GM12878 (cell line): ENCODE data around the gene ELAVL1. TPM values are rescaled to one million over a fixed set of nuclear protein-coding genes. Genes with fewer than 3 reads are reported as not detected.

Experiments used
- ATAC-seq: fragments of 200-7000 bp; cut with Tn5 transposase; 3 replicates; pipeline ENCODE4 v1.9.1; 2020; ENCODE audit warnings: mild to moderate bottlenecking, moderate library complexity
- BruUV-seq: library from RNA; stranded (reverse); fragments of 400-500 nt; replicated peaks from 2 replicates; lab custom pipeline; 2021; lab: Mats Ljungman, UMichigan
- CTCF ChIA-PET: fragments of 300-600 bp; sonication (Branson Sonifier 250); formaldehyde crosslinking; extraction: SDS; loops from one replicate; lab custom pipeline; 2021; ENCODE audit warnings: inconsistent platforms; lab: Yijun Ruan, JAX
- POLR2A ChIA-PET: fragments of 350-600 bp; formaldehyde crosslinking; extraction: SDS; loops from one replicate; lab custom pipeline; 2021; ENCODE audit warnings: inconsistent platforms; lab: Charles Lee
- RAD21 ChIA-PET: fragments of 300-600 bp; sonication (Branson Sonifier 250); formaldehyde crosslinking; loops from one replicate; lab custom pipeline; 2023; ENCODE audit warnings: antibody characterized with exemption; ENCODE audit not compliant: unreplicated experiment; lab: Charles Lee
- SMC1A ChIA-PET: fragments of 300-600 bp; sonication (Branson Sonifier 250); formaldehyde crosslinking; loops from one replicate; lab custom pipeline; 2023; ENCODE audit not compliant: unreplicated experiment, uncharacterized antibody; lab: Charles Lee
- DNase-seq: peaks from one replicate; pipeline ENCODE4 v3.0.0-alpha.2; 2011; ENCODE audit warnings: low read depth, low spot score
- FAIRE-seq: peaks from 3 replicates; lab custom pipeline; 2011; peaks lifted over from hg19 to GRCh38; lab: Jason Lieb, UNC
- H2AFZ ChIP-seq: 2 replicates; pipeline ENCODE4 v1.6.0; 2011; ENCODE audit warnings: low read depth, low read length, control low read depth; ENCODE audit not compliant: control insufficient read depth
- H3K27ac ChIP-seq: 2 replicates; pipeline ENCODE4 v1.5.1; 2011; ENCODE audit warnings: control low read depth; ENCODE audit not compliant: control insufficient read depth, insufficient read depth
- H3K27me3 ChIP-seq, 2 experiments: replicated peaks in 1 of 2; 2 replicates each; pipeline versions ENCODE4 v1.6.0 to v1.6.1; 2011; ENCODE audit warnings: low read length in 1 of 2; ENCODE audit not compliant: control insufficient read depth in 2 of 2, insufficient read depth in 2 of 2
- H3K36me3 ChIP-seq, 2 experiments: 2 replicates each; pipeline ENCODE4 v1.5.1; 2011; ENCODE audit warnings: low read length in 1 of 2; ENCODE audit not compliant: control insufficient read depth in 2 of 2, insufficient read depth in 2 of 2
- H3K4me1 ChIP-seq: 2 replicates; pipeline ENCODE4 v1.6.1; 2011; ENCODE audit warnings: mild to moderate bottlenecking, low read length, moderate library complexity, mixed read lengths; ENCODE audit not compliant: control insufficient read depth, insufficient read depth
- H3K4me2 ChIP-seq: 2 replicates; pipeline ENCODE4 v1.6.0; 2011; ENCODE audit warnings: control low read depth; ENCODE audit not compliant: control insufficient read depth, insufficient read depth
- H3K4me3 ChIP-seq: fragments of 200-600 bp; sonication (generic); 2 replicates; pipeline ENCODE4 v1.5.1; 2016
- H3K79me2 ChIP-seq: 2 replicates; pipeline ENCODE4 v1.6.0; 2011; ENCODE audit warnings: low read length; ENCODE audit not compliant: control insufficient read depth, insufficient read depth
- H3K9ac ChIP-seq: 2 replicates; pipeline ENCODE4 v1.8.0; 2011; ENCODE audit warnings: low read length, control low read depth, mixed read lengths; ENCODE audit not compliant: control insufficient read depth, insufficient read depth
- H3K9me3 ChIP-seq: replicated peaks from 3 replicates; pipeline ENCODE4 v1.5.1; 2011; ENCODE audit warnings: mild to moderate bottlenecking, low read length; ENCODE audit not compliant: control insufficient read depth, insufficient read depth
- H4K20me1 ChIP-seq: 2 replicates; pipeline ENCODE4 v1.6.0; 2011; ENCODE audit not compliant: control insufficient read depth, insufficient read depth
- BACH1 ChIP-seq: fragments of 450-650 bp; IDR thresholded peaks from 2 replicates; pipeline ENCODE4 v1.6.1; 2017; ENCODE audit warnings: mild to moderate bottlenecking, borderline replicate concordance
- CREM ChIP-seq: IDR thresholded peaks from 2 replicates; pipeline ENCODE4 v1.6.1; 2014; ENCODE audit warnings: antibody characterized with exemption, low read depth
- GABPA ChIP-seq: IDR thresholded peaks from 2 replicates; pipeline ENCODE4 v1.6.1; 2014; ENCODE audit warnings: antibody characterized with exemption, low read depth, mild to moderate bottlenecking, inconsistent platforms
- IKZF2 ChIP-seq, 2 experiments: fragments of 450-650 bp; IDR thresholded peaks; 2 replicates each; pipeline ENCODE4 v1.6.1; 2017; ENCODE audit warnings: mild to moderate bottlenecking in 2 of 2, moderate library complexity in 2 of 2
- WRNIP1 ChIP-seq: IDR thresholded peaks from 2 replicates; pipeline ENCODE4 v1.6.1; 2011; ENCODE audit warnings: low read depth, low read length, improper control_type of control experiment, borderline replicate concordance
- WGBS: methylation state at CpG from one replicate; pipeline ENCODE4 v1.1.6; 2016; ENCODE audit warnings: low lambda C conversion rate; ENCODE audit not compliant: insufficient replicate concordance, insufficient coverage; ENCODE audit errors: missing lambda C conversion rate; 5-methylcytosine and 5-hydroxymethylcytosine counted together
- in situ Hi-C: fragments of 300-500 bp; cut with MboI; formaldehyde crosslinking; loops from 9 replicates; pipeline ENCODE4 v1.14.3; 2018; ENCODE audit warnings: mixed read lengths
- intact Hi-C: fragments of 100-400 bp; cut with micrococcal nuclease; formaldehyde crosslinking; loops from one replicate; pipeline ENCODE4 v1.14.2; 2022; ENCODE audit not compliant: unreplicated experiment
- polyA plus RNA-seq, 11 experiments: library from polyadenylated mRNA; depleted of rRNA in 4 of 11; unstranded in 6 of 11; stranded (reverse) in 5 of 11; fragments of >200 nt; fragmentation: Nextera tagmentation in 4 of 11; fragmentation: Illumina TruSeq in 1 of 11; extraction: Ambion mirVana in 4 of 11; extraction: Trizol in 1 of 11; gene quantifications; 1 replicate in 1 of 11; 2 replicates in 10 of 11; pipeline versions ENCODE4 v1.2.1 to v1.2.3, GENCODE V29; 2011 to 2016; ENCODE audit warnings: inconsistent platforms in 2 of 11, missing spikeins in 2 of 11, low read depth in 1 of 11
- total RNA-seq, 4 experiments: library from RNA; depleted of rRNA in 3 of 4; stranded (reverse); fragments of >200 nt in 3 of 4; fragmentation: Illumina TruSeq in 1 of 4; extraction: Trizol in 1 of 4; gene quantifications; 2 replicates each; pipeline versions ENCODE4 v1.2.1 to v1.2.3, GENCODE V29; 2013 to 2021
- TF ChIP-seq, protein P1 (sequence below): fragments of 450-650 bp; IDR thresholded peaks from 2 replicates; pipeline ENCODE4 v1.6.1; 2017; ENCODE audit warnings: mild to moderate bottlenecking, moderate library complexity

ELAVL1 gene
- total and polyA plus RNA-seq, 10 of the 15 experiments (the other 5 are each of a cell fraction or from before 2014, with no cell fraction given), result 7.4 to 155 (median 70.3) TPM

DNA sequence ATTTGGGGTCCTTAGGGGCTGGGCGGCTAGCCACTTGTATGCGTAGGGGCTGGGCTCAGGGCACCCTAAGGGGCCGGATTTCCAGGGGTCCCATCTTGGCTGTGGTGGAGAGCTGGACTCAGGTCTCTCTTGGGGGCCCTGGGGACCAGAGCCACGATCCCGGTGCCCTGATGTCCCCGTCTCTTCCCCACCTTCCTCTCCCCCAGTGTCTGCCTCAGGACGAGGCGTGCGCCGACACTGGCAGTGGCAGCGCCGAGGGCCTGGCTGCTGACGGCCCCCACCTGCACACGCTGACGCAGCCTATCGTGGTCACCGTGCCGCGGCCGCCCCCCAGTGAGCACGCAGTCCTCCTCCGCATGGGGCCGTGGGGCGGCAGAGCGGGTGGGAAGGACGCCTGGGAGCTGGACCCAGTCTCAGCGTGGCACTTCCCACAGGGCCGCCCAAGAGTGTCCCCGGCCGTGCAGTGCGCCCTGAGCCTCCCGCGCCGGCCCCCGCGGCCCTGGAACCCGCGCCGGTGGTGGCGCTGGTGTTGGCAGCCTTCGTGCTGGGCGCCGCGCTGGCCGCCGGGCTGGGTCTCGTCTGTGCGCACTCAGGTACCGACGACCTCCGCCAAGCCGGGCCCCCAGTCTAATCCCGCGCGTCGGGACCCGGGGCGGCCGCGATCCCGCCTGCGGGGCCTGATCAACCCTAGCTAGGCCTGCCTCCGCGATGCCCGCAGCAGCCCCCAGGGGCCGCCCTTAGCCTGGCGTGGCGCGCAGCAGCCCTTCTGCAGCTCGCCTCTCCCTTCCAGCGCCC, 88.0 kb downstream of the ELAVL1 start (continued):
- TF ChIP-seq, protein P1, sequence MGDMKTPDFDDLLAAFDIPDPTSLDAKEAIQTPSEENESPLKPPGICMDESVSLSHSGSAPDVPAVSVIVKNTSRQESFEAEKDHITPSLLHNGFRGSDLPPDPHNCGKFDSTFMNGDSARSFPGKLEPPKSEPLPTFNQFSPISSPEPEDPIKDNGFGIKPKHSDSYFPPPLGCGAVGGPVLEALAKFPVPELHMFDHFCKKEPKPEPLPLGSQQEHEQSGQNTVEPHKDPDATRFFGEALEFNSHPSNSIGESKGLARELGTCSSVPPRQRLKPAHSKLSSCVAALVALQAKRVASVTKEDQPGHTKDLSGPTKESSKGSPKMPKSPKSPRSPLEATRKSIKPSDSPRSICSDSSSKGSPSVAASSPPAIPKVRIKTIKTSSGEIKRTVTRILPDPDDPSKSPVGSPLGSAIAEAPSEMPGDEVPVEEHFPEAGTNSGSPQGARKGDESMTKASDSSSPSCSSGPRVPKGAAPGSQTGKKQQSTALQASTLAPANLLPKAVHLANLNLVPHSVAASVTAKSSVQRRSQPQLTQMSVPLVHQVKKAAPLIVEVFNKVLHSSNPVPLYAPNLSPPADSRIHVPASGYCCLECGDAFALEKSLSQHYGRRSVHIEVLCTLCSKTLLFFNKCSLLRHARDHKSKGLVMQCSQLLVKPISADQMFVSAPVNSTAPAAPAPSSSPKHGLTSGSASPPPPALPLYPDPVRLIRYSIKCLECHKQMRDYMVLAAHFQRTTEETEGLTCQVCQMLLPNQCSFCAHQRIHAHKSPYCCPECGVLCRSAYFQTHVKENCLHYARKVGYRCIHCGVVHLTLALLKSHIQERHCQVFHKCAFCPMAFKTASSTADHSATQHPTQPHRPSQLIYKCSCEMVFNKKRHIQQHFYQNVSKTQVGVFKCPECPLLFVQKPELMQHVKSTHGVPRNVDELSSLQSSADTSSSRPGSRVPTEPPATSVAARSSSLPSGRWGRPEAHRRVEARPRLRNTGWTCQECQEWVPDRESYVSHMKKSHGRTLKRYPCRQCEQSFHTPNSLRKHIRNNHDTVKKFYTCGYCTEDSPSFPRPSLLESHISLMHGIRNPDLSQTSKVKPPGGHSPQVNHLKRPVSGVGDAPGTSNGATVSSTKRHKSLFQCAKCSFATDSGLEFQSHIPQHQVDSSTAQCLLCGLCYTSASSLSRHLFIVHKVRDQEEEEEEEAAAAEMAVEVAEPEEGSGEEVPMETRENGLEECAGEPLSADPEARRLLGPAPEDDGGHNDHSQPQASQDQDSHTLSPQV, result no peak
- TF ChIP-seq BACH1, result peak; percentile 37; the same call in 1 of the 2 replicates
- no peak for TF ChIP-seq WRNIP1
- no peak for TF ChIP-seq CREM

DNA sequence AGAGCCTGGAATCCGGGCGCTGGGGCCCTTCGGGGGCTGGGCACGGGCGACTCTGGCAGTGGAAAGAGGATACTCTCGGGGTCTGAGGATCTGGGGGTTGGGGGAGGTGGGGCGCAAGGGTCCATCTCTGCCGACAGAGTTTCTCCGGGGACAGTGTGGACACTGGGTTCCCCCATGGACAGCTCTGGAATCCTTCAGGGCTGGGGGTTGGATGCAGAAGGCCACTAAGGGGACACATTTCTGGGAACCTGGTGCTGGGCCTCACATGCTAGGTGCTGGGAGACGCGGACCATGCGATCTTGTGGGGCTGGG, 88.5 kb downstream of the ELAVL1 start:
- Histone ChIP-seq H3K36me3 (peaks cover 0 to 7% of the 10 kb centered on the region in 2 experiments; a peak in 3 of 4 replicates), H3K9ac (no peak overlapping the region), H3K4me2 (no peak overlapping the region; the same call in 1 of the 2 replicates), H3K9me3 (no peaks in the 10 kb centered on the region; the same call in 2 of the 3 replicates), H3K79me2 (no peaks in the 10 kb centered on the region), H3K4me3 (no peak overlapping the region), H3K27me3 (peaks cover 8 to 21% of the 10 kb centered on the region in 2 experiments), H4K20me1 (no peaks in the 10 kb centered on the region), H3K4me1 (peaks cover 11% of the 10 kb centered on the region), H3K27ac (no peak overlapping the region), H2AFZ (no peak overlapping the region)
- ChIA-PET POLR2A (interaction anchor here (0.7 kb wide), 1 partner anchor 12 kb away, joined by 3 read pairs; no protein-coding TSS in a partner anchor), RAD21 (no interaction called here), CTCF (interaction anchor here (0.6 kb wide), 1 partner anchor 29 kb away, joined by 3 read pairs; no protein-coding TSS in a partner anchor), SMC1A (no interaction called here)
- 15% methylated on average over 10 of the region's 12 CpGs for WGBS
- in situ Hi-C loops (no loop called here), intact Hi-C loops (no loop called here)
- ATAC-seq, result no peak
- no peak for DNase-seq
- BruUV-seq, result no TSS peak
- TF ChIP-seq IKZF2 (IDR thresholded peaks at IDR 0.05) (no peak), GABPA (no peak)
- no peak for FAIRE-seq
